Inferior parietal cortex (tissue), 1 donor: Measurements from ENCODE around the gene TINAG.

Experiments
- DNase-seq: peaks from one replicate; pipeline ENCODE4 v3.0.0-alpha.2; 2016; ENCODE audit errors: extremely low spot score

TINAG gene, protein sequence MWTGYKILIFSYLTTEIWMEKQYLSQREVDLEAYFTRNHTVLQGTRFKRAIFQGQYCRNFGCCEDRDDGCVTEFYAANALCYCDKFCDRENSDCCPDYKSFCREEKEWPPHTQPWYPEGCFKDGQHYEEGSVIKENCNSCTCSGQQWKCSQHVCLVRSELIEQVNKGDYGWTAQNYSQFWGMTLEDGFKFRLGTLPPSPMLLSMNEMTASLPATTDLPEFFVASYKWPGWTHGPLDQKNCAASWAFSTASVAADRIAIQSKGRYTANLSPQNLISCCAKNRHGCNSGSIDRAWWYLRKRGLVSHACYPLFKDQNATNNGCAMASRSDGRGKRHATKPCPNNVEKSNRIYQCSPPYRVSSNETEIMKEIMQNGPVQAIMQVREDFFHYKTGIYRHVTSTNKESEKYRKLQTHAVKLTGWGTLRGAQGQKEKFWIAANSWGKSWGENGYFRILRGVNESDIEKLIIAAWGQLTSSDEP

DNA sequence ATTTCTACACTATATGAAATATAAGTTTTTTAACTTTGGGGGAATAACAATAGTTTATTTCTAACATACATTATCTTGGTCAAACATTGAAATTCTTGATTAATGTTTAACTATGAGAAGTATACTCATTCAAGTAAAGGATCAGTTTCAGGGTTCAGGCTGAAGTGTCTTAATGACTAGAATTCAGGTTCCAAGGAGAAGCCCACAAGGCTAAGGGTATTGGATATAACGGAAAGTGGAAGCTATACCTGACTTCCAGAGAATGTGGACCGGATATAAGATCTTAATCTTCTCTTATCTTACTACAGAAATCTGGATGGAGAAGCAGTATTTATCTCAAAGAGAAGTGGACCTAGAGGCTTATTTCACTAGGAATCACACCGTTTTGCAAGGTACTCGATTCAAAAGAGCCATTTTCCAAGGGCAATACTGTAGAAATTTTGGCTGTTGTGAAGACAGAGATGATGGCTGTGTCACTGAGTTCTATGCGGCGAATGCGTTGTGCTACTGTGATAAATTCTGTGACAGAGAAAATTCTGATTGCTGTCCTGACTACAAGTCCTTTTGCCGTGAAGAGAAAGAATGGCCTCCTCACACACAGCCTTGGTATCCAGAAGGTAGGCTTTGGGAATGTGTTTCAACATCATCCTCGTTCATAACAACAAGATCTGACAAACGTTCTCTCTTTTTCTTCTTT, at the start of gene TINAG:
TSS of gene TINAG (plus strand) at position 153 of the 697 bp plus-strand sequence. CDS start at position 263, 110 bp downstream.
- no peak for DNase-seq

DNA sequence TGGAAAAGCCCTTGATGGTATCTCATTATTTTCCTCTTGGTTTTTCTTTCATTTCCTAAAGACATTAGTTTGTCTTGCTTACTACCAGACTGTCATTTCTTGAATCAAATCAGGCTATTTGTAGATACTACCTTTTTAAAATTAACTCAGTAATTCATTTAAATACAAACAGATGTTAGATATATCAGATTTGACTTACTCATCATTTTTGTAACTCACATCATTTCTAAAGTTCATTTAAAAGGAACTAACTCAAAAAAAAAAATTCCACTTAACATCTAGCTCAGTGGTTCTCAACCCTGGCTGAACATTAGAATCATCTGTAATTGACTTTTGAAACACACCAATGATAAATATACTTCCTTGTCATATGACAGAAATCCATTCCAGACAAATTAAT, 48.2 kb upstream of the TINAG start:
- DNase-seq, result no peak

DNA sequence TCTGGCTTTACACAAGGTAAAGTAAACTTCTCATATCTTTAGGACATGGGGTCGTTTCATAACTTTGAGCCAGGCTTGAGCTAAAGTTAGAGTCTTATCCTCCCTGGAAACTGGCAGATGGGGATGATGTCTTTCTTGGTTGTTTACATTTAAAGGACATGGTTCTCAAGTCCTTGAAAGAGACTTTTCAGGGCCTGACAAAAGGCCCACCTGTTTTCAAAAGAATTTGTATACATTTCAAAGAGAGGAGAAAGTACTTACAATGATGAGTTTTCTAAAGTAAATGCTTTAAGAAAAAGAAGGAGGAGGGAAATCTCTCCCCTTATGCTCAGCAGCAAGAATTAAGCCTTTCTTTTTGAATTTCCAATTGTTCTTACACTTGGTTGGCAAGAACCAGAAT, 45.7 kb upstream of the TINAG start:
- no peak for DNase-seq

DNA sequence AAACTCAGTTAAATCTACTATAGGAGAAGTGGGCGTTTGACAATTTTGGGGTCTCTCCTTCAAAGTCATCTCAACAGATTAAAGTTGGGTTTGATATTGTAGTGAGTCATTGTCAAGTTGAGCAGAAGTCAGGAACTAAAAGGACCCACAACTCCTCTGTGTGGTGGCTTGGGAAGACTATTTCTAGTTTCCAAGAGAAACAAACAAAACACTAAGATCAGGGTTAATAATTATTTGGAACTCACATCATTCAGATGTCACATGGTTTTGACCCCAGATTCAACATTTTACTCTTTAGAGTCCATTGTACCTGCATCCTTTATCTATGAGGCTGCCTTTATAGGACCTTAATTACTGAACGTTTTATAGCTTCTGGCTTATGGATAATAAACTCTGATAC, 45.3 kb upstream of the TINAG start:
- DNase-seq, result no peak

DNA sequence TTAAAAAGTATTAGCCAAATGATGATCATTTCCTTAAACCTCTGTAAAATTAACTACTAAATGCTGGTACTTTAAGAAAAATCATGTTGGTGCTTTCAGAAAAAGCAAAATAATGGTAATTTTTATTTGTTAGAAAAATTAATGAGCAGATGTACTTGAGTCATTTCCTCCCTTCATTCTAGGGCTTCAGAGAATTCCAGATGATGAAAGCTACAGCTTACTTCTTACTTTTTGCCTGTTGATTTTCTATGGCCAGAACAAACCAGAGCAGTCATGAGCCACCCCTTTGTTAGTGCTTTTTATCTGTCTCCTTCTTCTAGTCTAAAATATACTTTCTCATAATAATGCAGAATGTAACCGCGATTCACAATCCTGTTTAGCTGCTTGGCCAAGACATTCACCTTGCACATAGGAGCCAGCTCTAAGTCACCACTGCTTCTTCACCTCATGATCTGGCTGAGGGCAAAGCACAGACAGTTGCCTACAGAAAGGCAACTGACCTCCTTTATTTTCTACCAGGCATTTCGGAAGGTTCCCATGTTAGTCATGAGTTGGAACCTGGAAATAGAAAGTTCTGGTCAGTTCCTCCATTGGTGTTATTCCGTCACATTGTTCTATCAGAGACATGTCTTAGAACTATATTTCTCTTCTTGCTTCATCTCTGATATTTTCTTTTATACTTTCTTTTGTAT, 43.5 kb upstream of the TINAG start:
- no peak for DNase-seq

DNA sequence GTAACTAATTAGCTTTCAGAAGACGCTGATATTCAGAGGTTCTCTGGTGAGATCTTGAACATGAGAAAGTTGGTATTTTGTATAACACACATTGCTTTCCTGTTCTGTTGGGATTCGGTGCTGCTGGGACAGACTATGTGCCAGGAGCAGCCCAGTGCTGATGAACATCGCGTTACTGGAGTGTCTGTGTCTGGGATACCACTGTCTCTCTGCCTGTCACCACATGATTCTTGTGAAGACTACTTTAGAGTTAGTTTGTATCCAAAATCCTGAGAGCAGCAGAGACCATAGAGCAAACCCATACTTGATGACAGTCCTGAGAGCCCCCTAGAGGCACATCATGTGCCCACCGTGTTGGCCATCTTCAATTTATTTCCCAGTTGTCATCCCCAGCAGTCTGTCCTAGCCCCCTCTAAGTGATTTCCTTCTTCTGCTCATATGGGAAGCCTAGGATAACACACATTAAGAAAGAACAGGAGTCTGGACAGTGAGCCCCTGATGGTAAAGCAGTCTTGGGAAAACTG, 41.8 kb upstream of the TINAG start:
- DNase-seq, result no peak

DNA sequence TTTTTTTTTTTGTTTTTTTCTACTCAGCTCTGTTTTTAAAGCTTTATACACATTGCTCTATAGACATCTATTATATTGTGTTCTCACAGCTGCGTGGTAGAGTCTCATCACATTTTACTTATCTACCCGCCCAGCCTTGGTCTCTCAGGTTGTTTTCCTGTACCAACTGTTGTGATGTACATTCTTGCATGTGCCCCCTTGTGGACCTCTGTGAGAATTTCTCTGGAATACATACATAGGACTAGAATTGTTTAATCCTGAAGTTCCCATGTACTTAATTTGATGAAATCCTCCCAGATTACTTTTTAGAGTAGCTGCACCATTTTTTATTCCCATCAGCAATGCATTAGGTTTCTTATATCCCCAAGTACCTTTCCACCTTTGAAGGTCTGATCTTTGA, 40.4 kb upstream of the TINAG start:
- no peak for DNase-seq

DNA sequence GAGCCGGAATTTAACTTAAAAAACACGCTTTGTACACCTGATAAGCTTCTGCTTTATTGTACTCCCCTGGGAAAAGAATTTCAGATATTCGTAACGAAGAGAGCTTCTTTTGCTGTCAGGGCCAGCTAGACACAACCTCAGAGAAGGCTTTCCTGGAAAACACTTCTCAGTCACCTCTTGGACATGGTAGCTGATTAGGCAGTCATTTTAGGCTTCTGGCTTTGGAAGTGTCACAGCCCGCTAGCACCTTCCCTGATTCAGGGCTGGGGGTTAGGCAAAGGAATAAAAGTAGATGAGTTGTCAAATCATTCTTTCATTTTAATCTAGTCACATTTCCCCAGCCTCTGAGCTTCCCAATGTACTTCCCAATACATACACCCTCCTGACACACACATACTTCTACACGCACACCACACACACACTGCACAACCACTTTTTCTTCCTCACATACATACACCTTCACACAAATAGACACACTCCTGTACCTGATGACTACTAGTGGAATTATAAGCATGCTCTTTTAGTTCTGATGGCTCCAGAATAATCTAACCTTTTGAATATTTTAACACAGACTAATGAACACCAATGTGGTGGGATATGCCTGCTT, 34.9 kb upstream of the TINAG start:
- DNase-seq, result no peak

DNA sequence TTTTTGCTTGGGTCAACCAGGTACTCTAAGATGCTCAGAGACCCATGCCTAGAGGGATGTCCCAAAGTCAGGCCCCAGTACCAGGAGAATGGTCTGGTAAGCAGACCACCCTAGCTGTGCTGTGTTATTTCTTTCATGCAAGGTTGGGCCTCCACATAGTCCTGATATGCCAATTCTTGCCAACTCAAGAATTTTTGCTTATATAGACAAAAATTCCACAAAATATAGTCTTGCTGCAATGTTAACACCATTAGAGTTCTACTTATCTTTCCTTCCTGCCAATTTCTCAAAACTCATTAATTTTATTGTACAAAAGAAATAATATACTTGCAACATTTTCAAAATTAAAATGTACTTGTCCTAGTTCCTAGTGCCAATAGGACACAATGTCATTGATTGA, 33.9 kb upstream of the TINAG start:
- DNase-seq, result no peak

DNA sequence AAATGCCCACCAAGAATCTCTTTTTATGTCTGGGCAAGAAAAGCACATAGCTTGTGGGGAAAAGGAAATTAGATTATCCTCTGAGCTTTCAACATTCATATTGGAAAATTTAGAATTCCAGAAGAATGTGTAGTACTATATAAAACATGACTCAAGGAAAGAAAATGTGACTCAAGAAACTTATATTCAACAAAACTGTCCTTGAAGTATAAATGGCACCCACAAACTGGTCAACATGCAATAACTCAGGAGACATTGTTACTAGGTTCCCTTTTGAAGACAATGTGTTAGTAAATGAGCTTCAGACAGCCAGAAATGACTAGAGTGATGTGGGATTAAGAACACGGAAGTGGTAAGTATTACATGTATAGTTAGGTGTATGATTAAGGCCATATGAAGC, 26.1 kb upstream of the TINAG start:
- DNase-seq, result no peak

DNA sequence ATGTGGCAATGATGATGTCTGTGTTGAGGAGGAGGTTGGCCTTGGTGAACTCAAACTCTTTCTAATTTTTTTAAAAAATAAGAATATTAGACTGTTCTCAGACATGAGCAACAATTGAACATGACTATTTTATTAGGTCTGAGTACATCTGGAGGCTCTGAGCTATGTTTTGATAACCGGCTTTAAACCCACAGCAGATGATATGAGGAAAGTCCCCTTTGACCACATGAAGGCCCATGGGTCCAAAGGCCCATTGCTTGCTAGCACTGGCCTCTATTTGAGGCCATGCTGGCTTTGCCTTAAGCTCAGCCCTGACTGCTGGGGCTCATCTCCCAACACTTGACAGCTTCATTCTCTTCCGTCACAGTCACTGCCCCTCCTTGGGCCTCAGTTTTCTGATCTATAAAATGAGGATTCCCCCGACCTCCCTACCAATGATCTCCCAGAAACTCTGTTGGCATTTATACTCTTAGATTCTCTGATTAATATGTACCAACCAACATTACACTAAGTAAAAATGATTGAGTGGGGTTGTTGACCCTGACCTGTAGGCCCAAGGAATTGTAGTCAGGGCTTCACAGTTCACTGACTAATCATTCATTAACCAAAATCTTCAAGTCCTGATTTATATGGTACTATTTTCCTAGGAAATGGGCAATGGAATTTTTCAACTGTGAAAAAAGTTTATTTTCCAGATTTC, 23.9 kb upstream of the TINAG start:
- DNase-seq, result no peak

DNA sequence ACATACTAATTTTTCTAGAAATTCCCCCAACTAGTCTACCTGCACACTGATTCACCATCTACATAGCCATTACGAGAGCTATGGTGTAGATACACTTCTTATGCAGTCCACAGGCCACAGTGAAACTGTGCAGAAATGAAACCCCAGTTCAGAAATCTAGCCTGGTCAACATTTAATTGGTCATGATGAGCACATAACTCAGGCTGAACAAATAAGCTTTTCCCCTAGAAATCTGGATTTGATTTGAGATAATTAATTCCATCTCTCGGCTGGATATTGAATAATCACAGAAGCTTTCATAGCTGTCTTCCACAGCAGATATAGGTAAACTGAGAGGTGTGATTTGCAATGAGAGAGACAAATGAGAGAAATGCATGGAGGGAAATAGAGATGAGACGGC, 22.6 kb upstream of the TINAG start:
- DNase-seq, result no peak

DNA sequence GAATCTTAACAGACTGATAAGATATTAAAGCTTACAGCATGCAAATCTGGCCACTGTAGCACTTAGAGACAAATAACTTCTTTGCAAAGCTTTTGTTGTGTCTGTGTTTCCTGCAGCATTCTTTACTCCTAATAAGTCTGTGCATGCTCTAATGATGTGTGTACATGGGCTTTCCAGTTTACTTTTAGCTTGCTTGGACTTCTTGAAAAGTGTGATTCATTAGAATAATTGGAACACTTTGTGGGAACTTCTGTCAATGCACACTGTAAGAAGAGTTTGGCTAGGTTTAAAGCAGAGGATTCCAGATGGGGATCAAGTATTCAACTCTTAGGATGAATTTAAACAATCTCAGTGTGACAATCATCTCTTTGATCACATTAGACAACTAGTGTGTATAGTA, 22.1 kb upstream of the TINAG start:
- no peak for DNase-seq

DNA sequence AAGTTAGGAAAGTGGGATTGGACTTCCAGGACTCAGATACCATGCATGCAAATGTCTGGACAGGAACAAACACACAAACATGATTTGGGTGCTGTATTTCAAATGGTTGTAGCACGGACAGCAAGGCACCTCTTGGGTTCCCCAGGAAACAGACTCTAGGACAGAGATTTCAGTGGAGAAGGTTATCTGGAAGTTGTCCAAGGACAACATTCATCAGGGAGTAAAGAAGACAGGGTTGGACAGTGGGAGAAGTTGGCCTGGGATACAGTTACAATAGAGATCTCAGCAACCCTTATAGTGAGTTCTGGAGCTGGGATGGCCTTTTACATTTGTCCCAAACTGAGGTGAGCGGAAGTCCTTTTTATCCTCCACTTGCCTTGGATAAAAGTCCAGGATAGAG, 19.8 kb upstream of the TINAG start:
- DNase-seq, result no peak

DNA sequence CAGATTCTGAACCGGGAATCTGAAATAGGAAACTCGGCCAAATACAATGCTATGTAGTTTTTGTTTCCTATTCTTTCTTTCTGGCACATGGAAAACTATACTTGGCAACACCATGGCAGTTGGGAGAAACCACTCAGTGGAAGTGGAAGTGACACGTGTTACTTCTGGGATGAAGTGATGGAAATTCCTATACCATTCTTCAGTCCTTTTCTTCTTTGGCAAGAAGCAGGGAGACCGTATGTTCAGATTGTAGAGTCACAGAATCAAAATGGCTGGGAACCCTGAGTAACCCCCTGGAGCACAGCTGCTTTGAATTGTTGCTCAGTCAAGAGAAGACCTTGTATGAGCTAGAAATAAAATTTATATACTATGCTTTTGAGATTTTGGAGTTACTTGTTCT, 18.8 kb upstream of the TINAG start:
- no peak for DNase-seq

DNA sequence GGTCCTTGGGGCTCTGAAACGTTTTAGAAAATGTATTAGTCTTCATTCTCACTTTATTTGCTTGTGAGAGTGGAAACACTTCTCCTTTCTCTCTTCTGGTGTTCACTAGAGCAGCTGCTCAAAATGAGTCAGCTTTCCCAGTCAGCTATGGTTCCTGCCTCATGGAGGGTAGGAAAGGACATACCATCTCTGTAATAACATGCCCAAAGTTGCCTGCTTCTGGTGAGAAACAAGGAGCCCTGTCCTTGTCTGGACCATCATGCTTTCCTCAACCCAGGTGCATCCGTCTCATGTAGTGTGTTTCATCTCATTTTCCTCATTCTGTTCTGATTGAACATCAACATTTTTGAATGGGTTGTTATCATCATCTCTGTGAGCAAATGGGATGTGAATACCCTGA, 17.1 kb upstream of the TINAG start:
- DNase-seq, result peak; percentile 32

DNA sequence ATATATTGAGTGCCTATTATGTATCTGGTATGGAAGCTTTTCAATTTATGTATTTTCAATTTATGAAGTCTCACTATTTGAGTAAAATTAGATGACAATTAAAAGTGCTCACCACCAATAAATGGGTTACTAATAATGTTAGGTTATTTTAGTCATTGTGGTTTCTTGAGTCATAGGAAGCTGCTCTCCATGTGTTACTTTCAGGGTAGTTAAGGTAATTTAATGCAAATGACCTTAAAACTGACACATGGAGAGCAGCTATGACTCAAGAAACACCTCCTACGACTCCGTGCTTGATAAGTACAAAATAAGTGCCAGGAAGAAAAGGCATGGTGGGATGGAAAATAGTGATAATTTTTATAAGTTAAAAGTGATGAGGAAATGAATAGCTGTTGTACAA, 16.5 kb upstream of the TINAG start:
- no peak for DNase-seq

DNA sequence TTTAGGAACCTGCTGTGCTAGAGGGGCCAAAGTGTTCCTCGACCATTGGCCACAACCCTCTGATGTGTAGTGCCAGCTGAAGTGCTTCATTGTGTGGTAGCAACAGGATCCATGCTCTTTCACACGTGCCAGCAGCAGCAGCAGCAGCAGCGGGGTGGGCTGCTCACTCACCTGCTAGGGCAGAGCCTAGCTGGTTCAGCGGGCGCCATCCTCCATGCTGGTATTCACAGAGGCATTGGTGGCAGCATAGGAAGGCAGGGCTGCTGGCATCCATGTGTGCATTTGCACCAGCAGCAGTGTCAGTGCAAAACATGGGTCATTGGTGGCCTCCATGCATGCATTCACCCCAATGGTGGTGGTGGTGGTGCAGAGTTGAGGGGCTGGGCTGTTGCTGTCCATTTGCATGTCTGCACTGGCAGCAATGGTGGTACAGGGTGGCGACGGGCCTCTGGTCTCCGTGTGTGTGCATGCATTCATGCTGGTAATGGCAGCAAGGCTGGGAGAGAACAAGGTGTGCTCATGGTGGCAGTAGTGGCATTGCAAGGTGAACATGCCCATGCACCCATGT, 13.2 kb upstream of the TINAG start:
- no peak for DNase-seq

DNA sequence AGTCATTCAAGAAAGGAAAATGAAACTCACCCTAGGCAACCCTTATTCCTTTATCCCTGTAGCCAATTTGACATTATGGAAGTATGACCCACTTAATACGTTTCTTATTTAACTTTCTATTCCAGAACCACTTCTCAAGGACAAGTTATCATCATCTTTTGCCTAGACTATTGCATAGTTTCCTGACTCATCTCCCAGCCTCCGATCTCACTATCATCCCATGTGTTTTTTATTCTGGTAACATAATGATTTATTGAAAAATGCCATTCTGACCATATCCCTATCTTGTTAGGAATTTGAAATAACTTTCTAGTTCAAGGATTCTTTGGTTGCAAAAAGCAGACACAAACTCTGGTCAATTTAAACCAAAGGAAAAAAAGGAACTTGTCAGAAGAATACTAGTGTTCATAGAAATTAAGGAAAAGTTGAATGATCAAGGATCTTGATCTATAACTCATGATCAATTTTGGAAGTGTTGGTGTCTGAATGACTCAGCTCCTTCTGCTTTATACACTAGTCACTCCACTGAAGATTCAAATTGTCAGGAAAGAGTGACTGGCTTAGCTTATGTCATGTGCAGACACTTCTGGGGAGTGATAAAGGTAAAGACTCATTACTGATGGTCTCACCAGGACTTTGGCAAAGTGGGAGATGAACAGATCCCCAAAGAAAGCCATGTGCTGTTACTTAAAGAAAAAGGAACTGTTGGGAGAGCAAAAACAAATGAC, 8.5 kb upstream of the TINAG start:
- no peak for DNase-seq

DNA sequence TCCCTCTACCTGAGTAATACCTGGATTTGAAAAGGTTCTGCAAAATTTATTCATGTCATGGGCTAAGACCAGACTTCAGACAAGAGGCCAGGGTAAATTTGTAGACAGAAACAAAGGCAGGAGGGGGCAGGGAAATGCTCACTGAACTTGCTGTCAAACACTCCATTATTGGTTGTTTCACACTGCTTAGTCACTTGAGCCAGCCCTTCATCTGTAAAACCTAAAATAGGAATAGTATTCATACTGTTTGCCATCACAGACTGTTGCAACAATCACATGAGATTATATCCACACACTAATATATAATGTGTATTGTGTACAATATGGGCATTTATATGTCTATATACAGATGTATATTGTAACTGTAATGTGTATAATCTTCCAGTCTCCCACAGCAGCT, 6.5 kb upstream of the TINAG start:
- DNase-seq, result no peak
